Ishikawa (cell line): ENCODE measurements around the gene ARL5B.

Experiments
- CEBPB ChIP-seq: IDR thresholded peaks from 2 replicates; pipeline ENCODE4 v1.6.1; 2012
- CREB1 ChIP-seq: IDR thresholded peaks from 2 replicates; pipeline ENCODE4 v1.6.1; 2012; ENCODE audit warnings: low read depth
- EGR1 ChIP-seq: IDR thresholded peaks from 2 replicates; pipeline ENCODE4 v1.6.1; 2012
- EP300 ChIP-seq: IDR thresholded peaks from 2 replicates; pipeline ENCODE4 v1.6.1; 2012; ENCODE audit warnings: borderline replicate concordance
- FOXM1 ChIP-seq: IDR thresholded peaks from 2 replicates; pipeline ENCODE4 v1.6.1; 2012; ENCODE audit warnings: low read depth, borderline replicate concordance
- MAX ChIP-seq: IDR thresholded peaks from 2 replicates; pipeline ENCODE4 v1.6.1; 2012
- NFIC ChIP-seq: IDR thresholded peaks from 2 replicates; pipeline ENCODE4 v1.6.1; 2012
- RAD21 ChIP-seq: IDR thresholded peaks from 2 replicates; pipeline ENCODE4 v1.6.1; 2012; ENCODE audit warnings: low read depth
- REST ChIP-seq: IDR thresholded peaks from 2 replicates; pipeline ENCODE4 v1.6.1; 2012; ENCODE audit warnings: low read depth, mild to moderate bottlenecking
- TAF1 ChIP-seq: IDR thresholded peaks from 2 replicates; pipeline ENCODE4 v1.6.1; 2012; ENCODE audit warnings: low read depth, mild to moderate bottlenecking
- USF1 ChIP-seq: IDR thresholded peaks from 2 replicates; pipeline ENCODE4 v1.6.1; 2012
- YY1 ChIP-seq: IDR thresholded peaks from 2 replicates; pipeline ENCODE4 v1.6.1; 2012; ENCODE audit warnings: low read depth
- ZBTB7A ChIP-seq: IDR thresholded peaks from 2 replicates; pipeline ENCODE4 v1.6.1; 2012; ENCODE audit warnings: low read depth

- no peak for TF ChIP-seq FOXM1
- no peak for TF ChIP-seq MAX
- TF ChIP-seq EP300: no peak
- no peak for TF ChIP-seq CREB1
- peak; percentile 57 for TF ChIP-seq RAD21
- no peak for TF ChIP-seq REST
- no peak for TF ChIP-seq TAF1
- no peak for TF ChIP-seq NFIC
- no peak for TF ChIP-seq CEBPB
- TF ChIP-seq YY1: no peak
- TF ChIP-seq ZBTB7A: no peak
- TF ChIP-seq EGR1: no peak
- no peak for TF ChIP-seq USF1
These were observed 30.3 kb downstream of the ARL5B start for GRCh38 chr10:18689498-18689897.
